DND-41 (cell line): ENCODE data around the gene FAM110A.

Source experiments
- ATAC-seq: fragments of 200-7000 bp; cut with Tn5 transposase; 3 replicates; pipeline ENCODE4 v1.9.1; 2021; ENCODE audit warnings: low read depth; ENCODE audit not compliant: insufficient read depth
- DNase-seq: peaks from one replicate; pipeline ENCODE4 v3.0.0-alpha.2; 2020
- H2AFZ ChIP-seq: 2 replicates; pipeline ENCODE4 v1.6.0; 2012; ENCODE audit warnings: low read depth, low read length
- H3K27ac ChIP-seq: 2 replicates; pipeline ENCODE4 v1.5.1; 2012; ENCODE audit warnings: low read length, inconsistent platforms
- H3K27me3 ChIP-seq: fragments of 200-600 bp; sonication (generic); 2 replicates; pipeline ENCODE4 v1.6.0; 2012; ENCODE audit warnings: low read length, mild to moderate bottlenecking, inconsistent platforms; ENCODE audit not compliant: insufficient read depth, poor library complexity
- H3K36me3 ChIP-seq: 2 replicates; pipeline ENCODE4 v1.5.1; 2012; ENCODE audit warnings: low read length, inconsistent platforms; ENCODE audit not compliant: insufficient read depth
- H3K4me1 ChIP-seq: 2 replicates; pipeline ENCODE4 v1.5.1; 2012; ENCODE audit warnings: mild to moderate bottlenecking, low read length; ENCODE audit not compliant: insufficient read depth
- H3K4me2 ChIP-seq: 2 replicates; pipeline ENCODE4 v1.6.0; 2012; ENCODE audit warnings: mild to moderate bottlenecking, moderate library complexity, low read length, inconsistent platforms; ENCODE audit not compliant: insufficient read depth
- H3K4me3 ChIP-seq, 2 experiments: fragments of 200-600 bp in 1 of 2; shearing (Covaris generic) in 1 of 2; 2 replicates each; pipeline ENCODE4 v1.5.1; 2012 to 2016; ENCODE audit warnings: inconsistent platforms in 2 of 2, low read length in 2 of 2, mild to moderate bottlenecking in 2 of 2, low read depth in 1 of 2, moderate library complexity in 1 of 2
- H3K79me2 ChIP-seq: 2 replicates; pipeline ENCODE4 v1.6.0; 2012; ENCODE audit warnings: low read length, inconsistent platforms; ENCODE audit not compliant: insufficient read depth
- H3K9ac ChIP-seq: 2 replicates; pipeline ENCODE4 v1.6.0; 2012; ENCODE audit warnings: low read depth, mild to moderate bottlenecking, inconsistent platforms, low read length, moderate library complexity
- H3K9me3 ChIP-seq: 2 replicates; pipeline ENCODE4 v1.5.1; 2012; ENCODE audit warnings: low read length, moderate library complexity, mild to moderate bottlenecking, inconsistent platforms; ENCODE audit not compliant: insufficient read depth, severe bottlenecking
- H4K20me1 ChIP-seq: 2 replicates; pipeline ENCODE4 v1.6.0; 2012; ENCODE audit warnings: low read length; ENCODE audit not compliant: insufficient read depth
- CTCF ChIP-seq: IDR thresholded peaks from 2 replicates; pipeline ENCODE4 v1.5.1; 2012; ENCODE audit warnings: borderline replicate concordance, low read length, moderate library complexity, mild to moderate bottlenecking; ENCODE audit not compliant: poor library complexity, severe bottlenecking; ENCODE audit errors: extremely low read depth
- EZH2 ChIP-seq: IDR thresholded peaks from 3 replicates; pipeline ENCODE4 v1.6.1; 2012; ENCODE audit warnings: borderline replicate concordance, low read depth, mild to moderate bottlenecking, moderate library complexity, low read length, inconsistent platforms; ENCODE audit not compliant: severe bottlenecking

The FAM110A gene

GRCh38 chr20:858011-858410, 24.5 kb downstream of the FAM110A start:
- Histone ChIP-seq H3K36me3 (no peaks in the 10 kb centered on the region), H4K20me1 (no peaks in the 10 kb centered on the region), H3K4me1 (peaks cover 14% of the 10 kb centered on the region), H3K79me2 (no peaks in the 10 kb centered on the region), H3K27me3 (no peaks in the 10 kb centered on the region), H3K9me3 (no peaks in the 10 kb centered on the region), H3K27ac (no peak overlapping the region), H3K4me2 (no peak overlapping the region), H3K4me3 (no peak overlapping the region), H2AFZ (no peak overlapping the region), H3K9ac (no peak overlapping the region)
- ATAC-seq (no peak), DNase-seq (no peak)
- no peak for TF ChIP-seq EZH2
- no peak for TF ChIP-seq CTCF

- H3K9ac ChIP-seq = no peak overlapping the region
- H3K27ac ChIP-seq = no peak overlapping the region
- H4K20me1 ChIP-seq = no peaks in the 10 kb centered on the region
- no peak overlapping the region for H2AFZ ChIP-seq
- no peaks in the 10 kb centered on the region for H3K9me3 ChIP-seq
- no peak overlapping the region for H3K4me3 ChIP-seq
- peaks cover 14% of the 10 kb centered on the region for H3K4me1 ChIP-seq
- ATAC-seq (peak; percentile 44; the same call in 1 of the 3 replicates), DNase-seq (no peak)
- no peaks in the 10 kb centered on the region for H3K79me2 ChIP-seq
- no peaks in the 10 kb centered on the region for H3K27me3 ChIP-seq
- H3K4me2 ChIP-seq = no peak overlapping the region
- no peak for TF ChIP-seq EZH2
- no peak for TF ChIP-seq CTCF
- no peaks in the 10 kb centered on the region for H3K36me3 ChIP-seq
Observed at GRCh38 chr20:859751-860231, 26.3 kb downstream of the FAM110A start.

- no peak overlapping the region for H3K9ac ChIP-seq
- H3K27me3 ChIP-seq = no peaks in the 10 kb centered on the region
- H3K9me3 ChIP-seq = no peaks in the 10 kb centered on the region
- H3K27ac ChIP-seq = no peak overlapping the region
- no peak overlapping the region for H2AFZ ChIP-seq
- TF ChIP-seq EZH2 (no peak), CTCF (no peak)
- H3K4me1 ChIP-seq = peaks cover 14% of the 10 kb centered on the region
- no peak overlapping the region for H3K4me2 ChIP-seq
- no peaks in the 10 kb centered on the region for H3K36me3 ChIP-seq
- H4K20me1 ChIP-seq = no peaks in the 10 kb centered on the region
- no peak for DNase-seq
- no peaks in the 10 kb centered on the region for H3K79me2 ChIP-seq
- ATAC-seq = no peak
- no peak overlapping the region for H3K4me3 ChIP-seq
Observed at GRCh38 chr20:860891-861290, 27.4 kb downstream of the FAM110A start.

GRCh38 chr20:865440-865839, 31.9 kb downstream of the FAM110A start:
- H3K79me2 ChIP-seq = no peaks in the 10 kb centered on the region
- no peaks in the 10 kb centered on the region for H3K4me1 ChIP-seq
- no peak for TF ChIP-seq EZH2
- TF ChIP-seq CTCF = no peak
- 0 out of 2 replicates have a peak, but pooled peaks cover 7% of the 10 kb centered on the region for H4K20me1 ChIP-seq
- no peaks in the 10 kb centered on the region for H3K36me3 ChIP-seq
- H3K27me3 ChIP-seq = peaks cover 5% of the 10 kb centered on the region
- H3K9ac ChIP-seq = no peak overlapping the region
- DNase-seq (no peak), ATAC-seq (no peak)
- H3K4me3 ChIP-seq = no peak overlapping the region
- no peak overlapping the region for H3K27ac ChIP-seq
- no peaks in the 10 kb centered on the region for H3K9me3 ChIP-seq
- no peak overlapping the region for H3K4me2 ChIP-seq
- H2AFZ ChIP-seq = no peak overlapping the region
